NOMO-1 treated with dmso at 0.1 percent for 144 hours (cell line): ENCODE data around the gene ZDHHC7.
A peak's percentile ranks its signal among the peaks of the same experiment; 100 is the strongest.

ENCODE experiments used
- DNase-seq: peaks from one replicate; lab custom pipeline; 2025; ENCODE audit not compliant: unreplicated experiment; lab: John Stamatoyannopoulos, UW

The ZDHHC7 gene

DNA sequence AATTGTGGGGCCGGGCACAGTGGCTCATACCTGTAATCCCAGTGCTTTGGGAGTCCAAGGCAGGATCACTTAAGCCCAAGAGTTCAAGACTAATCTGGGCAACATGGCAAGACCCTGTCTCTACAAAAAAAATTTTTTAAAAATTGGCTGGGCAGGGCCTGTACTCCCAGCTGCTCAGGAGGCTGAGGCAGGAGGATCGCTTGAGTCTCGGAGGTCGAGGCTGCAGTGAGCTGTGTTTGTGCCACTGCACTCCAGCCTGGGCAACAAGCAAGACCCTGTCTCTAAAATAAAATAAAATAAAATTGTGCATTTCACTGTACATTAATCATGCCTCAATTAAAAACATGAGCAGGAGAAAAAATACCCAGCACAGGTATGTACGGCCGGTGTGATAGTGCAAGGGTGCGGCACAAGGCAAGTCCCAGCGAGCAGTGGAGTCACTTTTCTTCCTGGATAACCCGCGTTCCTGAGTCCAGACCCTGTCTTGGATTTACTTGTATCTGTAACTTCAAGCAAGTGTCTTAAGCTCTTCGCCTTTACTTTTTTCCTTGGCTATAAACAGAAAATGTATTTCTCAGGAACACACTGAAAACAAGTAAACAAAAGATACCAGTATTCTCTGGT is 11.4 kb downstream of the ZDHHC7 start:
- no peak for DNase-seq

DNA sequence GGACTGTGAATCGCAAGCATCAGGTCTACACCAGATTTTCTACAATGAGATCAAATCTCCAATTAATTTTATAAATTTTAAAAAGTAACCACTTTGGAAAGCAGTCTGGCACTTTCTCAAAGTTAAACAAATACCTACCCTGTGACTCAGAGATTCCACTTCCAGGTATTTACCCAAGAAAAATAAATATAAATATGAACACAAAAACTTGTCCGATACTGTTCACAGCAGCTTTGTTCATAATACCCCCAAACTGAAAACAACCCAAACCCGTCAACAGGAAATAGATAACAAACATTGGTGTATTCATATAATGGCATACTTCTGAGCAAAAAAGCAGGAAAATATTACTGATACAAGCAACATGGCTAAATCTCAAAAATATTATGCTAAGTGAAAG is 12.1 kb downstream of the ZDHHC7 start:
- DNase-seq, result no peak

DNA sequence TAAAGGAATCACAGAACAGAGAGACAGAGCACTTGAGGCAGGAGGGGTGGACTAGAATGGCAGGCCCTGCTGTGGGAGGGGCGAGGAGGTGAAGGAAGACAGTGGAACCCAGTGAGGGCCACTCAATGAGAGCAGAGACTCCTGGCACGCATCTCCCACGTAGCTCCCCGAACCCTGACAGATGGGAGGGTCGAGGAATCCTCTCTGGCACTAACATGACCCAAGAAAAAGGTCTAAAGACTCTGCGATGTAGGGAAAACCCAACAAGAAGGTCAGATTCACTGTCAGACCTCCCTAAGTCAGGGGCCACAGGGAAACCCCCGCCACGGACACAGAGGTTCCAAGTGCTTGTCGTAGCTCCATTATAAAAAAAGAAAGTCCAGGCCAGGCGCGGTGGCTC is 15.0 kb downstream of the ZDHHC7 start:
- no peak for DNase-seq

DNA sequence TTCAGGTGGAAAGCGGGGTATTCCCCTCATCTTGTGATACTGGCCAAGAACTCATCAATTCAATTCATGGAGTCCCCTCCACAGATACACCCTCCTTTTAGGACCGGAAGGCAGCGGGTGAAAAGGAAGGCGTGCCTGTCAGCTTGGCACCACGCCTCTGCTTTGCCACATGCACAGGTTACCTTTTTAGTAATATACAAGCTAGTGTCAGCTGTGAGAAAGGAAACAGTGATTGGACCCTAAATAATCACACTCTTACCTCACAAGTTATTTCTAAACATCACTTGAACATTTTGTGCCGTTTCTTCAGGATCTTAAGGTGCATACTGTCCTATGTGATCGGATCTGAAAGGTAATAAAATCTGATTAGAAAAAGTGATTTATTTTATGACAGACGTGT is 15.7 kb downstream of the ZDHHC7 start:
- no peak for DNase-seq

DNA sequence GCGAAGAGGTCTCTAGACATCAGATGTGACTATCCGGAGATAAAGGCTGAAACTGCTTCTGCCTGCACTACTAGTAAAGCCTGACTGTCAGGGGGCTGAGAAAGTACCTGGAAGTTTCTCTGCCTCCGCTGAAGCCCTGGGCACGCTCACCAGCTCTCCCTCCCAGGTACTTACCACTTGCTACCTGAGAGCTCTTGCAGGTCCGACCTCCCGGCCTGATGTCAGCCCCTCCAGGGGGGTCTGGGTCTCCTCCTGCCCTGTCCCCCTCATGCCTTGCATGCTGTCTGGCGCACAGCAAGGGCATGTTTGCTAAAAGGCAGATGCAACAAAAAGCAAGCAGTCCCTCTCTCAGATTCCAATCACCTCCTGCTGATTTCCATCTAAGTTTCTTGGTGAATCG is 17.4 kb downstream of the ZDHHC7 start:
- no peak for DNase-seq

DNA sequence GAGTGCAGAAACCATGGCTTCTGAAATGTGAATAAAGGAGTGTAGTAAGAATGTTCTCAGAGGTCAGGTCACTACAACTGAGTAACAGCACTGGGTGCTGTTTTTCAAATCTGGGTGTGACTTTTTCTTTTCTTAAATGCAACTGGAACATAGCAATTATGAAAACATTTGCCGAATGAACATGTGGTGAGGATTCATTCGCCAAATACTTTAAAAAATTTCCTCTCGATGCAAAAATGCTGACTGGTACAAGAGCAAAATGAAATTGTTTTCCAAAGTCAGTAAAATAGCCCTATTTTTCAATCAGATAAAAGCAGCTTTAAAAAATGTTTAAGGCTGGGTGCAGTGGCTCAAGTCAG is 18.6 kb downstream of the ZDHHC7 start:
- no peak for DNase-seq

DNA sequence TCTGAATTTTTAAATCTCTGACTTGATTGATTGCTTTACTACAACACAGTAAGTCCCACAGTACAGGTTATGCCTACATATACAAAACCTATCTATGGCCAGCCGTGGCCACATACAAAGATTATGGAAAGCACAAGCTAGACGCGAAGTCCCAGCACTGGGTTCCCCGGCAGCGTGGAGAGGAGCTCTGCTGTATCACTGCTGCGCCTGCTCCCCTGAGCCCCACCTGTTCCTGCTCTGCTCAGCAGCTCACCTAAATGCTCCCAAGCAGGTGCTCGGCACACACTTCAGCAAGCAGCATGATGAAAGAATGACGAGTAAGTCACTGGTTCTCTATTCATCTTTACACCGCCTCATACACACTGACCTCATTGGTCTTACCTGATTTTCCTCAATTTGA is 20.6 kb downstream of the ZDHHC7 start:
- no peak for DNase-seq

DNA sequence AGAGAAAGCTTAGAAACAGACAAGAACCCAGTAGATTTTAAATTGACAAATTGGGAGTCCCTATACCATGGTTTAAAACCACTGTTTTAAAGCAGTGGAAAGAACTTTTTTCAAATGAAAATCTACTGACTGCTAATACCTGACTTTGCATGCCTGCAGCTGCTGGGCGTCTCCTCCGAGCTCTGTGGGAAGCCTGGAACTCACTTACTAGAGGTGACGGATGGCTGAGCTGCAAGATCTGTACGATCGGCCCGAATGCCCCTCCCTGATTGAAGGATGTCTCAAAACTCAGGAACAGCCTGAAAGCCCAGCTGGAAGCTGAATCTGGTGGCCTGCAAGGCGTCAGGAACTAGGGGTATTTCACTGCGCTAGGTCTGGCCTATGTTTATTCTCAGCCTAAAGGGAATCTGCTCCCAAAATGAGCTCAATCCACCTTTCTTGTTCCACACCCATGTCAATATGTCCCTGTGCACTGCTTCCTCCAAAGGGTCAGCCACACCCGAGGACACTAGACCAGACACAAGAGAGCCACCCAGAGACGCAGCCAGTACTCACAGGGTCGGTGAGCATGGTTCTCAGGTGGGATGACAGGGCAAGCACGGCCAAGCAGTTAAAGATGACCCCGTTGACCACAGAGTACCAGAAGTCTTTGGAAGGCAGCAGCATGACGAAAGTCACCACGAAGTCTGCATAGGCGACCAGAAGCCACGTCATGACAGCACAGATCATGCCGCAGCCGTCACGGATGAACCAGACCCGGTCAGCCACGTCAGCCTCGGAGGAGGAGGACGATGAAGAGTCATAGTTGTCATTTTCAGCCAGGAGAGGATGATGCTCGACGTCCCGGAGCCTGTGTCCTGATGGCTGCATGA is 21.4 kb downstream of the ZDHHC7 start:
- DNase-seq, result no peak

DNA sequence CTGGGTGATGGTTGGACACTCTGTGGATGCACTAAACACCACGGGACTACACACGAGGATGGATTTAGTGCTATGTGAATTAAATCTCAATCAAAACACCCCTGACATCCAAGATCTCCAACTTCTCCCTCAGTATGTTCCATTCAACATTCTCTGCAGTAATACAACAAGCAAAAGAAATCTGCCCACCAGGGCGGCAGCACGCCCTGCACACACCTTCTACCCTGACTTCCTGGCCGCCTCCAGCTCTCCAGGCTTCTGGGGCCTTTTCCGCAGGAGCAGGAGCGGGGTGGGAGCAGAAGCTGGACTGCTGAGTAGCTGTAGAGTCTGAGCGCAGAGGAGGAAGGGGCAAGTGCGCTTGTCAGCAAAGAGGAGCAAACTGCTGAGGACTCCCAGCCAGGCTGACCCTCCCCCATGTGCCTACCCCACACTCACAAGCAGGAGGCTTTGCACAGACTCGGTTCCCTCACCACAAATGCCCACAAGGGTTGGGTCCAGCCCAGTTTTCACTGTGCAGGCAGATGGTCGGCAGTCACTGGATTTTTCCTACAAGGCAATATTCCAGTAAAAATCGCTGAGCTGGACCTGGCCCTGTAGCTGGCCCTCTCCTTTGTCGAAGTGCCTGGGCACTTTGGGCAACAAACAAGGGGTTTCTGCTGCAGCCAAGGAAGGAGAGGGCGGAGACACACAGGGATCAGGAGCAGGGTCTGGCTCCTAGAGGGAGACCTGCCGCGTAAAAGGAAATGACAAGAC is 22.8 kb downstream of the ZDHHC7 start:
- no peak for DNase-seq

DNA sequence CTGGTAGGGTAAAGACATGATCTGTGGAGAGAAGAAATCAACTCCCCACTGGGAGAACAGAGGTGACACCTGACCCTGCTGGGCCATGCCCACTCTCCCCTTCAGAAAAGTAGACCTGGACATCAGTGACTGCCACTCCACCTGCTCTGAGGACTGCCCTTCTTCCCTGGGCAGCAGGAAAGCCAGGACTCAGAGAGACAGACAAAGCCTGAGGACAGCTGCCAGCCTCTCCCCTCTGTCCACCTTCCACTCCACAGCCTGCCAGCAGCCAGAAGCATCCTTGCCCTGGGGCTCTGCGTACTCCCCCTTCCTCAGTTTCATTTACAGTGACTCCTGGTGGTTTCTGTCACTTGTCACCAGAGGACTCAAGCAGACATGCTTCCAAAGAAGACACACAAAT is 24.5 kb downstream of the ZDHHC7 start:
- DNase-seq, result no peak

DNA sequence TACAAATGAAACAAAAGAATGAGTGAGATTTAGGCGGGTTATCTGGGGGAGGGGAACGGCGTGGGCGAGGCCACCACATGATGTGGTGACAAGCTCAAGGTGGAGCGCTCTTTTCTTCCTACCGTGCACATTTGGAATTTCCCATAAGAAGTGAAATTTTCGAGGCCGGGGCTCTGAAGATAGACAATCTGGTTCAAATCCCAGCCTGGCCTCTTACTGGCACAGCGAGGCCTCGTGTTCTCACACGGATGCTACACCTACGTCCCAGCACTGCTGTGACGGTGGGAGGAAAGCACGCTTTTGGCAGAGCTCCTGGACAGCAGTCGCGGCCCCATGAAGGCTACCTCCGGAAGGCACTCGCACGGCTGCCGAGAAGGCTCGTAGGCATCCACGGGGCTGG is 25.2 kb downstream of the ZDHHC7 start:
- DNase-seq, result no peak

DNA sequence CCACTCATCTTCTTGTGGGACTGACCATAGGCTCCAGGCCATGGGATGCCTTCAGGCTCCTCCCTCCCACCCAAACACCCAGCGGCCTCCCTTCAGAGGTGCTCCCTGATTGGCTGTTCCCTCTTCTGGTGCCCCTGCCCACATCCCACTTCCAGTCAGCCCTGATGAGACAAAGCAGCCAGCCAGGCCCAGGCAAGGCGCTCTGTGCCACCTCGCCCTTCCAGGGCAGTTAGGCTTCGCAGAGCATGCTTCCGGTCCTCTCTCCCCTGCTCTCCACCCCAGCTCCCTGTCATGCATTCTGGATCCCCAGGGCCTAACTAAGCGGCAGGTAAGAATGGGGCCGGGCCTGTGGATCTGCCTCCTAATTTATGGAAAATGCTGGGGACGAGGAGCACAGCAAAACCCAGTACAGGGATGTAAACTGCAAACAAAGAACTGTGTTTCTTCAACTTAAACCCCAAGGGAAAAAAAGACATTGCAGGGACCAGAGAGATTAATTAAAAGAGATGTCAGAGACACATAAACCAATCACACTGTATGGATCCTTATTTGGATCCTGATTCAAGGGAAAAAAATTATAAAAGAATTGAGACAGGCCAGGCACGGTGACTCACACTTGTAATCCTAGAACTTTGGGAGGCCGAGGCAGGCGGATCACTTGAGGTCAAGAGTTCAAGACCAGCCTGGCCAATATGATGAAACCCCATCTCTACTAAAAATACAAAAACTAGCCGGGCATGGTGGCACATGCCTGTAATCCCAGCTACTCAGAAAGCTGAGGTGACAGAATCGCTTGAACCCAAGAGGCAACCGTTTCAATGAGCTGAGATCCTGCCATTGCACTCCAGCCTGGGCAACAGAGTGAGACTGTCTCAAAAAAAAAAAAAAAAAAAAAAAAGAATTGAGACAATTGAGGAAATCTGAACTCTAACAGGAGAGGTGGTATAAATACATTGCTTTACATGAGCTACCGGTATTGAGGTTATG is 26.0 kb downstream of the ZDHHC7 start:
- DNase-seq, result no peak

DNA sequence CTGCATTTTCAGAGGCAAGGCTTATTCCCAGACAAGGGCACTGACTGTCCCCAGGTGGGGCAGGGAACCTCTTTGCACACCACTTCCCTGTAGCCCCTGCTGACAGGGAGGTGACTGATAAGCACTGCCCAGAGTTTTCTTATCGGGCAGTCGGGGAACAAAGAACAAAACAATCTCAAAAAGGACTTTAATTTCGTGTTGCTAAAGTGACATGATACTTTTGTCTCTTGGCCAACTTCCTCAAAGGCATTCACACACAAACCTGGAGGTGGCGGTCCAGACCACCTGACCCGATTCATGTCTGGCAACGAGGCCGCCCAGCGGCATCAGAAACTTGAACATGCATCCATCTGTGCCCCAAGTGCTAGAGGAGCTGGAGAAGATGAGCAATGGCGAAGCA is 28.9 kb downstream of the ZDHHC7 start:
- peak; percentile 74 for DNase-seq

DNA sequence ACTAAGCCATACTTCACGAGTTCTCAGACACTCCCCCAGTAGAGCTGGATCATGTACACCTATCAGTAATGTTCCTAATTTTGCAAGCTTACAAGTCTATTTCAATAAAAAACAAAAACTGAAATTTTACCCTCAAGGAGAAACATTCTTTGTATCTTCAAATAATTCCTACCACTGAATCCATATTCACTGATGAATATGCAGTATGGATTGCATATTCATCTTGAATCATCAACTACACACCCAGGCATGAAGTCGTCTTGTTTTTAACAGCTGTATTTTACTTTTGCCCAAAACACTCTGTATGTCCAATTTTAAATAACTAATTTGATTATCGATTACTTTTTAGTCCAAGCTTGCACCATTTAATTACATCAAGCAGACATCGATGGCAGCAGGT is 31.8 kb downstream of the ZDHHC7 start:
- DNase-seq, result no peak

DNA sequence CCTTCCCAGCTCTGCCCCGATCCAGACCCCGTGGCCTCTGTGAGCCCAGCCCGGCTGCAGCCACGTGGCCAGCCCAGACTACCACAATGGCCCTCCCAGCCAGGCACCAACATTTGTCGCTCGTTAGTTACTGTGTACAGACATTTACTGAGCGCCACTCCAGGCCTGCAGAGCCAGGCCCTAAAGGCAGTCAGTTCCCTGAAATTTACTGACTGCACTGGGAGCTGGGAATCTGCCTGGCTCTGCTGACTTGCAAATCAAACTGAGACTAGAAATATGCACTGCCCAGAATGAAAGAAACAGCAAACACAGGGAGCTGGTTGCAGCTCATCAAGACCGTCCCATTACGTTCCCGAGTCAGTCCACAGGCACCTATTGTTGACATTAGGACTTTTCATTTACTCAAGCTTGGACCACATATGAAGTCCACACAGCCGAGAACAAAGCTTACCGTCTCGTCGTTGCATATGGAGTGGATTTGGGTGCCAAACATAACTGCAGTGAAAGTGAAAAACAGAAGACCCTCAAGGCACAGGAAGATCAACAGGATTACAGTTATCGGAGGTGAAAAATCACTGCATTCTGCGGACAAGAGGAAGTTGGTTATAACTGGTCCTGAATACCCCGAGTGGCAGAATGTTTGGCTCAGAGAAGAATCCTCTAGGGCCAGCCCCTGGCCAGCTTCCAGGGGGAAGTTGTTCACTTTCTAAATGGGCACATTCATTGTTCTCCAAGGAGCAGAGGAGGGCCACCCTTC is 34.5 kb downstream of the ZDHHC7 start:
- DNase-seq, result no peak

DNA sequence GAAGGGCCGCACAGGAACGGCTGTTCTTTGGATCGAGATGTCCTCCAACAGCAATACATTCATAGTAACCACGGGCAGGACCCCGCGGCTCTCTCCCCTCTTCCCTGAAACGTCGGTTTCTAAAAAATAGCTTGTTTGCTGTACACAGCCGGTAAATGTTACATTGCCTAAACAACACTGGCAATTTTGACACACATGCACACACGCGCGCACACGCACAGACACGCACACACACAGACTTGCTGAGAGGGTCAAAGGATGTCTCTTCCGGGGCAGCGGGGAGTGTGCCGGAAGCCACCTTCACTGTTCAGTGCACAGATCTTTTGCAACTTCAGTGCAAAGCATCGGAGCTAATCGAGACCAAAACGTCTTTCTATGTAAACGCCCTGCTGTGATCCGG is 35.8 kb downstream of the ZDHHC7 start:
- DNase-seq, result no peak

DNA sequence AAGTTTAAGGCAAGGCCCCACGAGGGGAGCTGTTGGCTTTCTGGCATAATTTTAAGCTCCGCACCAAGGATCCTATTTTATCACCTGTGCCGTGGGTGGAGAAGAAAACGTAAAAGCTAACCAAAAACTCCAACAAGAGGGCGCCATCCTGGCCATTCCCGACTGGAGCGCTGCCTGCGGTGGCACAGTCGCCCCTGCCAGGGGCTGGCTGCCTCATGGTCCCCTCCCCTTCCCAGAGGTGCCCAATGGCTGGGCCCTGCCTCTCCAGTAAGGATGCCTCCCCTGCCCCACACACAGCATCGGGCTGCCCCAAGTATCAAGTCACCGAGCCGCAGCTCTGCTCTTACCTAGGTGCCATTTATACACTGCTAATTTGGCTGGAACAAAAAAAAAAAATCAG is 36.3 kb downstream of the ZDHHC7 start:
- DNase-seq, result no peak

DNA sequence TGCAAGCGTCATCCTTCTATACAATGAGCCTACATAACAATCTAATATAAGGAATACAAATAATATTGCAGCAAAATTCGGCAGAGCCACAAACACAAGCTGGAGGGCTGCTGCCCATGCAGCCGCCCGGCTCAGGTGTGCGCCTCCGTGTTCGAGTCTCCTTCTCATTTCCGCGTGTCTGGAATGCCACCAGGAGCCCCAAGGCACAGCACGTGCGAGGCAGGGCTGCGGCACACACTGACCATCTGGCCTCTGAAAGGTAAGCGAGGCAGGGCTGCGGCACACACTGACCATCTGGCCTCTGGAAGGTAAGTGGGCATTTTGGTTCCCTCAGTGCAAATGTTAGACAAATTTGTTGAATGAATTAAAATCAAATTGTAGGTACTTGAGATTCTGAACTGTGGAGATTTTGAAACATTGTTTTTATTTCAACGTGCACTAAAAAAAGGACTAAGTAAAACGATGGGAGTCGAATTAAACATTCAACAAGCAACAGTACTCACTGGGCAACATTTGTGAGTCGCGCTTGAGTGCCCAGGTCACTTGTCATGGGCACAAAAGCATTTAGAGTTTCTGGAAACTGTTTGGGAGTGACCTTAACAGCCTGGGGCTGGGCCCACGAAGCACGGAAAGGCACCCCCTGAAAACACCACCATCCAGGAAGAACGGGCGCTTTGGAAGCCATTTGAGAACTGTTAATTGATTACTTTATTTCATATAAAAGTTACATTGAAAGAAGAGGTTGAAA is 37.4 kb downstream of the ZDHHC7 start:
- DNase-seq, result no peak

DNA sequence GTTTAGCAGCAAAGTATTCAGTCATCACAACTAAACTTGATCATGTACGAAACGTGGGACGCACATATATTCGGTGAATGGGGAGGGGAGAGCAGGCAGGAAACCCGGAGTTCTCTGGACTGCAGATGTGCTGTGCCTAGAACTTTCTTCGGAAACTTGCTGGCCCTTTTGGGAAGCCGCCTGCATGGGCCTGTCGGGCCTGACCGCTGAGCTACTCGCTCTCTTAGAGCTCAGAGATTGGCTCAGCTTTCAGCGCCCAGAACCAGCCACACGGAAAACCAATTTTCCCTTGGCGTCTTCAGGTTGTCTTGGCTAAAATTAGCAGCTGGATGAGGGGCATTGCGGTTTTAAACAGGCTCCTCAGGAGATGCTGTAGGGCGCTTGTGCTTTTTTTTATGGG is 38.1 kb downstream of the ZDHHC7 start:
- DNase-seq, result no peak
